Stimulated activated CD8-positive, alpha-beta memory T cell treated with anti-CD3 and anti-CD28 coated beads, Interleukin-12 subunit alpha, Interleukin-12 subunit beta, amount 100 ng/mL, for 24 hours (primary cell): ENCODE data around the gene SKAP1.
"Not testable (repeated sequence)": the region's sequence is repeated elsewhere in the genome, so short reads cannot be mapped to it uniquely, and the experiment has no call there.

Experiments
- DNase-seq: peaks from one replicate; pipeline ENCODE4 v3.0.0-alpha.2; 2020; ENCODE audit errors: extremely low read depth

The SKAP1 gene

GRCh38 chr17:48245465-48246033, 184.5 kb downstream of the SKAP1 start:
- DNase-seq = not testable (repeated sequence)

GRCh38 chr17:48244814-48245213, 185.2 kb downstream of the SKAP1 start:
- no peak for DNase-seq

GRCh38 chr17:48244121-48244711, 185.8 kb downstream of the SKAP1 start:
- DNase-seq = no peak

GRCh38 chr17:48241770-48242497, 188.1 kb downstream of the SKAP1 start:
- DNase-seq = no peak

GRCh38 chr17:48241131-48241591, 188.9 kb downstream of the SKAP1 start:
- no peak for DNase-seq

- no peak for DNase-seq
Measured at GRCh38 chr17:48240562-48241130, 189.4 kb downstream of the SKAP1 start.

- DNase-seq = no peak
Measured at GRCh38 chr17:48240122-48240521, 189.9 kb downstream of the SKAP1 start.

- DNase-seq = no peak
Measured at GRCh38 chr17:48239603-48239995, 190.4 kb downstream of the SKAP1 start.

- no peak for DNase-seq
Measured at GRCh38 chr17:48238933-48239602, 190.9 kb downstream of the SKAP1 start.

GRCh38 chr17:48237456-48237855, 192.6 kb downstream of the SKAP1 start:
- DNase-seq = no peak

GRCh38 chr17:48236681-48237134, 193.3 kb downstream of the SKAP1 start:
- no peak for DNase-seq

GRCh38 chr17:48234922-48235321, 195.1 kb downstream of the SKAP1 start:
- DNase-seq = no peak

GRCh38 chr17:48231995-48232959, 197.7 kb downstream of the SKAP1 start:
- no peak for DNase-seq

GRCh38 chr17:48229936-48230335, 200.1 kb downstream of the SKAP1 start:
- DNase-seq = no peak

GRCh38 chr17:48228720-48229119, 201.3 kb downstream of the SKAP1 start:
- no peak for DNase-seq

GRCh38 chr17:48225725-48226567, 204.1 kb downstream of the SKAP1 start:
- no peak for DNase-seq

GRCh38 chr17:48223945-48224344, 206.1 kb downstream of the SKAP1 start:
- no peak for DNase-seq

- DNase-seq = no peak
Measured at GRCh38 chr17:48219617-48220016, 210.4 kb downstream of the SKAP1 start.

- DNase-seq = no peak
Measured at GRCh38 chr17:48215583-48216139, 214.4 kb downstream of the SKAP1 start.

GRCh38 chr17:48213797-48214196, 216.2 kb downstream of the SKAP1 start:
- no peak for DNase-seq
